HUDEP-2 (cell line): Measurements from ENCODE around the gene AKR1D1.
"Not testable (repeated sequence)": the region's sequence is repeated elsewhere in the genome, so short reads cannot be mapped to it uniquely, and the experiment has no call there.

Experiments used
- DNase-seq, 76 experiments: peaks; one replicate each; lab custom pipeline; 2025; ENCODE audit not compliant: unreplicated experiment in 76 of 76; lab: John Stamatoyannopoulos, UW

AKR1D1 gene

GRCh38 chr7:138076196-138076595 lies at the start of gene AKR1D1:
TSS of gene AKR1D1 (plus strand) at chr7:138076459. CDS start at chr7:138076519, 60 bp downstream.
- DNase-seq, result no peak

GRCh38 chr7:138027100-138027499 lies 49.2 kb upstream of the AKR1D1 start:
- DNase-seq, result no peak

- no peak for DNase-seq
Observed at GRCh38 chr7:138029126-138029525, 47.1 kb upstream of the AKR1D1 start.

GRCh38 chr7:138029941-138030340 lies 46.3 kb upstream of the AKR1D1 start:
- no peak for DNase-seq

- peak in 2 of 76 experiments; percentile 3 to 36 for DNase-seq
Observed at GRCh38 chr7:138030679-138031351, 45.4 kb upstream of the AKR1D1 start.

GRCh38 chr7:138032186-138032585 lies 44.1 kb upstream of the AKR1D1 start:
- no peak for DNase-seq

- DNase-seq, result no peak
Observed at GRCh38 chr7:138032770-138033169, 43.5 kb upstream of the AKR1D1 start.

GRCh38 chr7:138033241-138033640 lies 43.0 kb upstream of the AKR1D1 start:
- no peak for DNase-seq

- no peak for DNase-seq
Observed at GRCh38 chr7:138036135-138036534, 40.1 kb upstream of the AKR1D1 start.

GRCh38 chr7:138040063-138040462 lies 36.2 kb upstream of the AKR1D1 start:
- DNase-seq, result not testable (repeated sequence)

GRCh38 chr7:138044897-138045296 lies 31.4 kb upstream of the AKR1D1 start:
- no peak for DNase-seq

- DNase-seq, result no peak
Observed at GRCh38 chr7:138047907-138048306, 28.4 kb upstream of the AKR1D1 start.

- DNase-seq, result no peak
Observed at GRCh38 chr7:138049505-138050116, 26.6 kb upstream of the AKR1D1 start.

- DNase-seq, result not testable (repeated sequence)
Observed at GRCh38 chr7:138051712-138052247, 24.5 kb upstream of the AKR1D1 start.

- DNase-seq, result no peak
Observed at GRCh38 chr7:138052696-138053095, 23.6 kb upstream of the AKR1D1 start.

- not testable (repeated sequence) for DNase-seq
Observed at GRCh38 chr7:138055698-138056097, 20.6 kb upstream of the AKR1D1 start.

GRCh38 chr7:138063400-138063799 lies 12.9 kb upstream of the AKR1D1 start:
- DNase-seq, result no peak

- DNase-seq, result no peak
Observed at GRCh38 chr7:138064856-138065357, 11.4 kb upstream of the AKR1D1 start.

- DNase-seq, result no peak
Observed at GRCh38 chr7:138065827-138066226, 10.4 kb upstream of the AKR1D1 start.

- DNase-seq, result no peak
Observed at GRCh38 chr7:138066954-138067394, 9.3 kb upstream of the AKR1D1 start.

- DNase-seq, result no peak
Observed at GRCh38 chr7:138067774-138068173, 8.5 kb upstream of the AKR1D1 start.

- DNase-seq, result no peak
Observed at GRCh38 chr7:138070908-138071307, 5.4 kb upstream of the AKR1D1 start.
